ENCODE data around the gene MT1F. TPM values are rescaled to one million over a fixed set of nuclear protein-coding genes. Genes with fewer than 3 reads are reported as not detected.

Gene MT1F
- polyA plus RNA-seq: 77.0 TPM
- long read RNA-seq, donor 1, transcript MT1F-204 (3 exons, 416 nt): minor isoform, 5 of 300 reads
- long read RNA-seq, donor 1, transcript MT1F-201 (3 exons, 690 nt): major isoform, 124 of 300 reads
- long read RNA-seq, donor 1, transcript MT1F-202 (1 exons, 1,573 nt): minor isoform, 27 of 300 reads
- long read RNA-seq, donor 1, partial matches to known transcripts: 122 of 300 reads
- long read RNA-seq, donor 1, other reads (novel, unspliced or antisense): 22 of 300 reads
- long read RNA-seq, donor 2, transcript MT1F-202 (1 exons, 1,573 nt): minor isoform, 33 of 212 reads
- long read RNA-seq, donor 2, transcript MT1F-201 (3 exons, 690 nt): major isoform, 165 of 212 reads
- long read RNA-seq, donor 2, partial matches to known transcripts: 11 of 212 reads
- long read RNA-seq, donor 2, other reads (novel, unspliced or antisense): 0 of 212 reads
- long read RNA-seq, donor 3: 0 reads
- long read RNA-seq, donor 4, transcript MT1F-201 (3 exons, 690 nt): major isoform, 32 of 37 reads
- long read RNA-seq, donor 4, partial matches to known transcripts: 0 of 37 reads
- long read RNA-seq, donor 4, other reads (novel, unspliced or antisense): 0 of 37 reads
- long read RNA-seq, donor 5, transcript MT1F-201 (3 exons, 690 nt): major isoform, 149 of 286 reads
- long read RNA-seq, donor 5, transcript MT1F-204 (3 exons, 416 nt): minor isoform, 6 of 286 reads
- long read RNA-seq, donor 5, transcript MT1F-202 (1 exons, 1,573 nt): minor isoform, 38 of 286 reads
- long read RNA-seq, donor 5, partial matches to known transcripts: 93 of 286 reads
- long read RNA-seq, donor 5, other reads (novel, unspliced or antisense): 0 of 286 reads
- long read RNA-seq, donor 6, transcript MT1F-202 (1 exons, 1,573 nt): minor isoform, 12 of 58 reads
- long read RNA-seq, donor 6, transcript MT1F-201 (3 exons, 690 nt): major isoform, 40 of 58 reads
- long read RNA-seq, donor 6, partial matches to known transcripts: 6 of 58 reads
- long read RNA-seq, donor 6, other reads (novel, unspliced or antisense): 0 of 58 reads
- long read RNA-seq, donor 7, transcript MT1F-202 (1 exons, 1,573 nt): minor isoform, 34 of 198 reads
- long read RNA-seq, donor 7, transcript MT1F-204 (3 exons, 416 nt): minor isoform, 5 of 198 reads
- long read RNA-seq, donor 7, transcript MT1F-201 (3 exons, 690 nt): major isoform, 154 of 198 reads
- long read RNA-seq, donor 7, partial matches to known transcripts: 5 of 198 reads
- long read RNA-seq, donor 7, other reads (novel, unspliced or antisense): 0 of 198 reads
- long read RNA-seq, donor 8, transcript MT1F-201 (3 exons, 690 nt): major isoform, 286 of 357 reads
- long read RNA-seq, donor 8, transcript MT1F-202 (1 exons, 1,573 nt): minor isoform, 54 of 357 reads
- long read RNA-seq, donor 8, transcript MT1F-204 (3 exons, 416 nt): minor isoform, 6 of 357 reads
- long read RNA-seq, donor 8, partial matches to known transcripts: 6 of 357 reads
- long read RNA-seq, donor 8, other reads (novel, unspliced or antisense): 5 of 357 reads
- long read RNA-seq, donor 9, transcript MT1F-202 (1 exons, 1,573 nt): minor isoform, 24 of 977 reads
- long read RNA-seq, donor 9, transcript MT1F-201 (3 exons, 690 nt): major isoform, 122 of 977 reads
- long read RNA-seq, donor 9, partial matches to known transcripts: 98 of 977 reads
- long read RNA-seq, donor 9, other reads (novel, unspliced or antisense): 731 of 977 reads
- long read RNA-seq, donor 10, transcript MT1F-201 (3 exons, 690 nt): major isoform, 49 of 125 reads
- long read RNA-seq, donor 10, transcript MT1F-202 (1 exons, 1,573 nt): minor isoform, 12 of 125 reads
- long read RNA-seq, donor 10, partial matches to known transcripts: 37 of 125 reads
- long read RNA-seq, donor 10, other reads (novel, unspliced or antisense): 26 of 125 reads
- long read RNA-seq, donor 11, transcript MT1F-201 (3 exons, 690 nt): major isoform, 102 of 134 reads
- long read RNA-seq, donor 11, transcript MT1F-202 (1 exons, 1,573 nt): minor isoform, 30 of 134 reads
- long read RNA-seq, donor 11, partial matches to known transcripts: 0 of 134 reads
- long read RNA-seq, donor 11, other reads (novel, unspliced or antisense): 0 of 134 reads

- DNase-seq: peak; percentile 94 to 98
- Histone ChIP-seq H3K9me3 (ENCODE audit: control insufficient read depth, low read depth, low read length) (no peaks in the 10 kb centered on the region), H3K4me3 (ENCODE audit: low read length) (peak within 1 kb of the TSS; percentile 69), H3K27ac (ENCODE audit: low read length) (peak within 1 kb of the TSS; percentile 93), H3K27me3 (ENCODE audit: control insufficient read depth, insufficient read depth, low read length) (peaks cover 33% of the 10 kb centered on the region), H3K4me1 (ENCODE audit: control insufficient read depth, insufficient read depth, low read length) (peaks cover 10% of the 10 kb centered on the region), H3K36me3 (ENCODE audit: control insufficient read depth, insufficient read depth, low read length) (no peaks in the 10 kb centered on the region)
- WGBS (ENCODE audit: insufficient coverage, low lambda C conversion rate): no CpG with 5 or more reads among the region's 46 CpGs
Observed at GRCh38 chr16:56657555-56658326, at the start of gene MT1F. Gene MT1F (plus strand): TSS chr16:56657959. CDS start chr16:56658059, 100 bp downstream.

- Histone ChIP-seq H3K27me3 (ENCODE audit: control insufficient read depth, insufficient read depth, low read length) (no peaks in the 10 kb centered on the region), H3K27ac (ENCODE audit: low read length) (peak within 1 kb of the TSS; percentile 80), H3K9me3 (ENCODE audit: control insufficient read depth, low read depth, low read length) (no peaks in the 10 kb centered on the region), H3K4me1 (ENCODE audit: control insufficient read depth, insufficient read depth, low read length) (peaks cover 28% of the 10 kb centered on the region), H3K4me3 (ENCODE audit: low read length) (peak within 1 kb of the TSS; percentile 80), H3K36me3 (ENCODE audit: control insufficient read depth, insufficient read depth, low read length) (no peaks in the 10 kb centered on the region)
- DNase-seq: peak; percentile 96 to 98
- WGBS (ENCODE audit: insufficient coverage, low lambda C conversion rate): no CpG with 5 or more reads among the region's 62 CpGs
Observed at GRCh38 chr16:56608043-56608875, 49.5 kb upstream of the MT1F start, which contains the start of gene MT2A. Gene MT2A (plus strand): TSS chr16:56608584. CDS start chr16:56608656, 72 bp downstream.

DNA sequence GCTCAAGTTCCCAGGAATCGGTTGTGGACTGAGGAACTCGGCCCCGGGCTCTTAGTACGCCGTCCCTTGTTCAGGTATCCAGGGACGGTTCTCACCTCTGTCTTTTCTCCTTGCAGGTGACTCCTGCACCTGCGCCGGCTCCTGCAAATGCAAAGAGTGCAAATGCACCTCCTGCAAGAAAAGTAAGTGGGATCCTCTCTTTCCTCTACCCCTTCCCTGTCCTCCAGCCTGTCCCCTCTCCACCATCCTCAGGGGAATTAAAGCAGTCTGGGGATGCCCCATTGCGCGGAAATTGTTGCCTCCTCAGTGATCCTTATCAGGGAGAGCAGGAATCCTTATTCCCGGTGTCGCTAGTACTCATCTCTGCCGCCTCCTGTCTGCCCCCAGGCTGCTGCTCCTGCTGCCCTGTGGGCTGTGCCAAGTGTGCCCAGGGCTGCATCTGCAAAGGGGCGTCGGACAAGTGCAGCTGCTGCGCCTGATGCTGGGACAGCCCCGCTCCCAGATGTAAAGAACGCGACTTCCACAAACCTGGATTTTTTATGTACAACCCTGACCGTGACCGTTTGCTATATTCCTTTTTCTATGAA lies 48.8 kb upstream of the MT1F start:
- WGBS (ENCODE audit: insufficient coverage, low lambda C conversion rate): no CpG with 5 or more reads among the region's 21 CpGs
- H3K27me3 ChIP-seq (ENCODE audit: control insufficient read depth, insufficient read depth, low read length): no peaks in the 10 kb centered on the region
- H3K9me3 ChIP-seq (ENCODE audit: control insufficient read depth, low read depth, low read length): no peaks in the 10 kb centered on the region
- peaks cover 28% of the 10 kb centered on the region for H3K4me1 ChIP-seq (ENCODE audit: control insufficient read depth, insufficient read depth, low read length)
- H3K27ac ChIP-seq (ENCODE audit: low read length): peak overlapping the region; percentile 71
- H3K4me3 ChIP-seq (ENCODE audit: low read length): peak overlapping the region; percentile 80
- H3K36me3 ChIP-seq (ENCODE audit: control insufficient read depth, insufficient read depth, low read length): no peaks in the 10 kb centered on the region
- peak in 1 of 2 donors; percentile 32 for DNase-seq

GRCh38 chr16:56609463-56609921 lies 48.3 kb upstream of the MT1F start:
- WGBS (ENCODE audit: insufficient coverage, low lambda C conversion rate): 0% methylated on average over 1 of the region's 6 CpGs
- peak overlapping the region; percentile 80 for H3K4me3 ChIP-seq (ENCODE audit: low read length)

DNA sequence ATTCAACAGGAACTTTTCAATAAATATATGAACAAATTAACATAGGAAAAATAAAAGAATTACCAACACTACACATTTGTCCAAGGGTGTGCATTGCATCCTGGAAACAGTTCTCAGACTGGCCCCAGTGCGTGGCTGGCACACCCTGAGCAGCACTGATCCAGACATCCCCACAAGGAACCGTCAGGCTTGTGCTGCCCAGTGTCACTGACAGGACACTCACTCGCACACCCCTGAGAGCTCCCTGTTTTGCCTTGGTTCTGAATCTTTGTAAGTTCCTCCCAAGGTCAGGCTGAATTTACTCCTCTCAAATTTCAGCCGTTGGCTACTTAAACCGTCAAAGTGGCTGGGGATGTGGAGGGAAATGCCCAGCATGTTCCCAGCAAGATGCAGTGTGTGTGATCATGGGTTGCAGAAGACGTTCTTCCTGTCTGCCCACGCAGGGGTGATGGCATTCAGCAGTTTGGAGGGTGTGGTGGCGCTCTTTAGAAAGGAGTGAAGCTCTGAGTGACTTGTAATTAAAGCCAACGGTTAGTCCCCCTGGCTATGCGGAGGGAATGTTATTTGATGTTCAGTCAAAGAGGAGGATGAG lies 47.6 kb upstream of the MT1F start:
- Histone ChIP-seq H3K27ac (ENCODE audit: low read length) (peak overlapping the region; percentile 39), H3K4me3 (ENCODE audit: low read length) (peak overlapping the region; percentile 80), H3K9me3 (ENCODE audit: control insufficient read depth, low read depth, low read length) (no peaks in the 10 kb centered on the region), H3K36me3 (ENCODE audit: control insufficient read depth, insufficient read depth, low read length) (no peaks in the 10 kb centered on the region), H3K4me1 (ENCODE audit: control insufficient read depth, insufficient read depth, low read length) (peaks cover 28% of the 10 kb centered on the region), H3K27me3 (ENCODE audit: control insufficient read depth, insufficient read depth, low read length) (no peaks in the 10 kb centered on the region)
- no CpG with 5 or more reads among the region's 10 CpGs for WGBS (ENCODE audit: insufficient coverage, low lambda C conversion rate)
- DNase-seq: peak in 1 of 2 donors; percentile 35

More at GRCh38 chr16:56609463-56609921, 48.3 kb upstream of the MT1F start:
- Histone ChIP-seq H3K27me3 (ENCODE audit: control insufficient read depth, insufficient read depth, low read length) (no peaks in the 10 kb centered on the region), H3K4me1 (ENCODE audit: control insufficient read depth, insufficient read depth, low read length) (peaks cover 28% of the 10 kb centered on the region), H3K36me3 (ENCODE audit: control insufficient read depth, insufficient read depth, low read length) (no peaks in the 10 kb centered on the region), H3K27ac (ENCODE audit: low read length) (peak overlapping the region; percentile 39), H3K9me3 (ENCODE audit: control insufficient read depth, low read depth, low read length) (no peaks in the 10 kb centered on the region)
- DNase-seq: peak; percentile 87 to 91

- Histone ChIP-seq H3K27ac (ENCODE audit: low read length) (peak overlapping the region; percentile 39), H3K36me3 (ENCODE audit: control insufficient read depth, insufficient read depth, low read length) (no peaks in the 10 kb centered on the region), H3K4me1 (ENCODE audit: control insufficient read depth, insufficient read depth, low read length) (peaks cover 28% of the 10 kb centered on the region), H3K4me3 (ENCODE audit: low read length) (no peak overlapping the region), H3K27me3 (ENCODE audit: control insufficient read depth, insufficient read depth, low read length) (no peaks in the 10 kb centered on the region), H3K9me3 (ENCODE audit: control insufficient read depth, low read depth, low read length) (no peaks in the 10 kb centered on the region)
- WGBS (ENCODE audit: insufficient coverage, low lambda C conversion rate): no CpG with 5 or more reads among the region's 2 CpGs
- DNase-seq: peak in 1 of 2 donors; percentile 23
Observed at GRCh38 chr16:56610609-56611111, 47.1 kb upstream of the MT1F start.

DNA sequence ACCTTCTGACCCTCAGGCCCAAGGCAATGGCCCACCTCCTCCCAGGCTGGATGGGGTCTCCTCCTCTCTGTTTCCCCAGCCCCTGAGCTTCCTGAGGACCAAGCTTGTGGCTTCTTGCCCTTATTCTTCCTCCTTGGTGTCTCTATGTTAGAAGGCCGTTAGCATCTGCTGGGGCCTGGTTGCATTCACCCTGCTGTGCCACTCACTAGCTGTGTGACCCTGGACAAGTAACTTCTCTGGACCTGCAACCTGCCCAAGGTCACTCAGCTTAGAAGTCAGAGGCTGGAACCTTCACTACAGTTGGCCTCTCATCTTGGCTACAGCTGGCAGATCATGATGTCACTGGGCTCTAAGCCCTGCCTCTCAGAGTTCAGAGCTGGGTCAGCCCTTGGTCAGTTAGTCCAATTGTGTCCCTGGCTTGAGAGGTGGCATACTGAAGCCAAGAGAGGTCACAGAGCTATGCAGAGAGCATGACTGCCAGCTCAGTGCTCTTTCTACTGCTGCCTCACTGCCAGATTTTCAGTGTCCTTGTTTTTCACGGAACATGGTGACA lies 46.4 kb upstream of the MT1F start:
- Histone ChIP-seq H3K4me1 (ENCODE audit: control insufficient read depth, insufficient read depth, low read length) (peaks cover 28% of the 10 kb centered on the region), H3K4me3 (ENCODE audit: low read length) (no peak overlapping the region), H3K27ac (ENCODE audit: low read length) (no peak overlapping the region), H3K36me3 (ENCODE audit: control insufficient read depth, insufficient read depth, low read length) (no peaks in the 10 kb centered on the region), H3K27me3 (ENCODE audit: control insufficient read depth, insufficient read depth, low read length) (no peaks in the 10 kb centered on the region), H3K9me3 (ENCODE audit: control insufficient read depth, low read depth, low read length) (no peaks in the 10 kb centered on the region)
- no CpG with 5 or more reads among the region's 2 CpGs for WGBS (ENCODE audit: insufficient coverage, low lambda C conversion rate)
- DNase-seq: no peak
